Measurements from ENCODE around the gene RFESD.

DNA sequence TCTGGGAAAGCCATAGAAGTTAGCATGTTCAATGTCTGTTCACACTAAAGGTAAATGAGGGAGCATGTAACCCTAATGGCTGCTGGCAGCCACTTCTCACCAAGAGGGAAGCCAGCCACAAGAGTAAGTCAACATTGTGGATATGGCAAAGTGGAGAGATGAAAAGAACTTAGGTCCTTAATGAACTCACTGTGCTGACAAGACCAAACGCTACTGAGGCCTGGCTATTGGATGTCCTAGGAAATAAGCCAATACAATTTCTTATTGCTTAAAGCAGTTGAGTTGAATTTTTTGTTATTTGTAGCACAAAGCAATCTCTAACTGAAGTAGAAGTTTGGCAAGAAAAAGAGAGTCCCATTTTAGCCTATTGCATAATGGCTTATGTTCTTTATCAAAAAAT, 19.9 kb upstream of the RFESD start:
- TF ChIP-seq POLR2A (IDR thresholded peaks at IDR 0.05), result no peak
- TF ChIP-seq, protein P1, sequence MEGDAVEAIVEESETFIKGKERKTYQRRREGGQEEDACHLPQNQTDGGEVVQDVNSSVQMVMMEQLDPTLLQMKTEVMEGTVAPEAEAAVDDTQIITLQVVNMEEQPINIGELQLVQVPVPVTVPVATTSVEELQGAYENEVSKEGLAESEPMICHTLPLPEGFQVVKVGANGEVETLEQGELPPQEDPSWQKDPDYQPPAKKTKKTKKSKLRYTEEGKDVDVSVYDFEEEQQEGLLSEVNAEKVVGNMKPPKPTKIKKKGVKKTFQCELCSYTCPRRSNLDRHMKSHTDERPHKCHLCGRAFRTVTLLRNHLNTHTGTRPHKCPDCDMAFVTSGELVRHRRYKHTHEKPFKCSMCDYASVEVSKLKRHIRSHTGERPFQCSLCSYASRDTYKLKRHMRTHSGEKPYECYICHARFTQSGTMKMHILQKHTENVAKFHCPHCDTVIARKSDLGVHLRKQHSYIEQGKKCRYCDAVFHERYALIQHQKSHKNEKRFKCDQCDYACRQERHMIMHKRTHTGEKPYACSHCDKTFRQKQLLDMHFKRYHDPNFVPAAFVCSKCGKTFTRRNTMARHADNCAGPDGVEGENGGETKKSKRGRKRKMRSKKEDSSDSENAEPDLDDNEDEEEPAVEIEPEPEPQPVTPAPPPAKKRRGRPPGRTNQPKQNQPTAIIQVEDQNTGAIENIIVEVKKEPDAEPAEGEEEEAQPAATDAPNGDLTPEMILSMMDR (IDR thresholded peaks at IDR 0.05), result no peak

Data from lower leg skin (tissue), 3 donors.